22Rv1 (cell line): ENCODE results near the gene TLE2.

Source experiments
- H3K27ac ChIP-seq: fragments of 450-650 bp; 2 replicates; pipeline ENCODE4 v1.5.1; 2017
- ZFX ChIP-seq: fragments of 450-650 bp; IDR thresholded peaks from 2 replicates; pipeline ENCODE4 v1.6.1; 2017; ENCODE audit warnings: antibody characterized with exemption, borderline replicate concordance
- TF ChIP-seq, protein P1 (sequence below): fragments of 450-650 bp; IDR thresholded peaks from 2 replicates; pipeline ENCODE4 v1.5.1; 2017; ENCODE audit warnings: mild to moderate bottlenecking

TLE2 gene

DNA sequence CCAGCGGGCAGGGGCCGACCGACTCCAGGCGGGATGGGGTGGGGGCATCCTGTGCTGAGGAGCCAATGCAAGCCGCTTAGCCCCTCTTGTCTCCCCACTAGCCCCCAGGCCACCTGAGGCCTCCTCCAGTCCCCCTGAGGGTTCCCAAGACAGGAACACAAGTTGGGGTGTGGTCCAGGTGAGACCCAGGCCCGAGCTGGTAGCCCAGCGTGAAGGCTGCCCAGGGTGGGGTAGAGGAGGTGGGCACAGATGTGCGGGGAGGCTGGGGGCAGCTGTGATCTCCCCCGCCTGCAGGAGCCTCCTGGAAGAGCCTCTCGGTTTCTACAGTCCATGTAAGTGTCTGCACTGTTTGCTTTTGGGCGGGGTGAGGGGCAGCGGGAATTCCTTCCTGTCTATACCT is 41.3 kb downstream of the TLE2 start:
- no peak overlapping the region for H3K27ac ChIP-seq
- TF ChIP-seq, protein P1, sequence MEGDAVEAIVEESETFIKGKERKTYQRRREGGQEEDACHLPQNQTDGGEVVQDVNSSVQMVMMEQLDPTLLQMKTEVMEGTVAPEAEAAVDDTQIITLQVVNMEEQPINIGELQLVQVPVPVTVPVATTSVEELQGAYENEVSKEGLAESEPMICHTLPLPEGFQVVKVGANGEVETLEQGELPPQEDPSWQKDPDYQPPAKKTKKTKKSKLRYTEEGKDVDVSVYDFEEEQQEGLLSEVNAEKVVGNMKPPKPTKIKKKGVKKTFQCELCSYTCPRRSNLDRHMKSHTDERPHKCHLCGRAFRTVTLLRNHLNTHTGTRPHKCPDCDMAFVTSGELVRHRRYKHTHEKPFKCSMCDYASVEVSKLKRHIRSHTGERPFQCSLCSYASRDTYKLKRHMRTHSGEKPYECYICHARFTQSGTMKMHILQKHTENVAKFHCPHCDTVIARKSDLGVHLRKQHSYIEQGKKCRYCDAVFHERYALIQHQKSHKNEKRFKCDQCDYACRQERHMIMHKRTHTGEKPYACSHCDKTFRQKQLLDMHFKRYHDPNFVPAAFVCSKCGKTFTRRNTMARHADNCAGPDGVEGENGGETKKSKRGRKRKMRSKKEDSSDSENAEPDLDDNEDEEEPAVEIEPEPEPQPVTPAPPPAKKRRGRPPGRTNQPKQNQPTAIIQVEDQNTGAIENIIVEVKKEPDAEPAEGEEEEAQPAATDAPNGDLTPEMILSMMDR: no peak
- no peak for TF ChIP-seq ZFX

DNA sequence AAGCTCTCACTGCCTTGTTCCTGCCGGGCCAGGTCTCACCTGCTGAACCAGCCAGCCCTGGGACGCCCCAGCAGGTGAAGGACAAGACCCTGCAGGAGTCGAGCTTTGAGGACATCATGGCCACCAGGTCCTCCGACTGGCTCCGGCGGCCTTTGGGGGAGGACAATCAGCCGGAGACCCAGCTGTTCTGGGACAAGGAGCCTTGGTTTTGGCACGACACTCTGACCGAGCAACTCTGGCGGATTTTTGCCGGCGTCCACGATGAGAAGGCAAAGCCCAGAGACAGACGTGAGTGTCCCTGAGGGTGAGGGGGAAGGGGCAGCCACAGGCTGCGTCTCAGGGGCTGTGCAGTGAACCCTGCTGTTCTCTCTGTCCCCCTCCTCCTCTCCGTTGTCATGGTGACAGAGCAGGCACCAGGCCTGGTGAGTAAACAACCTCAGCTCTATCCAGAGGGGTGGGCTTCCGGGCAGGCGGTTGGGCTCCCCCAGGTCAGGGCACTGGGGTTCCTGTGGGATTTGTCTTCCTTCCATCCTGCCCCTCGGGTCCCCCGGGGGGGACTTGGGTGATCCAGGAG is 42.0 kb downstream of the TLE2 start:
- no peak for TF ChIP-seq ZFX
- TF ChIP-seq, protein P1: no peak
- H3K27ac ChIP-seq: no peak overlapping the region

DNA sequence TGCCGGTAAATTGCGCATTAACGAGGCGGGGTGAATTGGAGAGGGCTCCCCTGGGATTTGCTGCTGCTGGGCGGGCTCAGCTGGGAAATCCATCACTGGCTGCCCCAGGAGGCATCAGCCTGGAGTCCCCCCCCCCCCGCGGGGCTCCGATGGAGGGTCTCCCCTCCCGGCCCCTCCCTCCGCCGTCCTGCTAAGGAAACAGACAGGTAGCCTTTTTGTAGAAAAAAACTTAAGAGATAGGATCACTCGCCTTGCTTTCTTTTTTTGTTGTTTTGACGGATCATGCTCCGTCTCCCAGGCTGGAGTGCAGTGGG is 44.9 kb downstream of the TLE2 start:
- no peak overlapping the region for H3K27ac ChIP-seq
- no peak for TF ChIP-seq ZFX

DNA sequence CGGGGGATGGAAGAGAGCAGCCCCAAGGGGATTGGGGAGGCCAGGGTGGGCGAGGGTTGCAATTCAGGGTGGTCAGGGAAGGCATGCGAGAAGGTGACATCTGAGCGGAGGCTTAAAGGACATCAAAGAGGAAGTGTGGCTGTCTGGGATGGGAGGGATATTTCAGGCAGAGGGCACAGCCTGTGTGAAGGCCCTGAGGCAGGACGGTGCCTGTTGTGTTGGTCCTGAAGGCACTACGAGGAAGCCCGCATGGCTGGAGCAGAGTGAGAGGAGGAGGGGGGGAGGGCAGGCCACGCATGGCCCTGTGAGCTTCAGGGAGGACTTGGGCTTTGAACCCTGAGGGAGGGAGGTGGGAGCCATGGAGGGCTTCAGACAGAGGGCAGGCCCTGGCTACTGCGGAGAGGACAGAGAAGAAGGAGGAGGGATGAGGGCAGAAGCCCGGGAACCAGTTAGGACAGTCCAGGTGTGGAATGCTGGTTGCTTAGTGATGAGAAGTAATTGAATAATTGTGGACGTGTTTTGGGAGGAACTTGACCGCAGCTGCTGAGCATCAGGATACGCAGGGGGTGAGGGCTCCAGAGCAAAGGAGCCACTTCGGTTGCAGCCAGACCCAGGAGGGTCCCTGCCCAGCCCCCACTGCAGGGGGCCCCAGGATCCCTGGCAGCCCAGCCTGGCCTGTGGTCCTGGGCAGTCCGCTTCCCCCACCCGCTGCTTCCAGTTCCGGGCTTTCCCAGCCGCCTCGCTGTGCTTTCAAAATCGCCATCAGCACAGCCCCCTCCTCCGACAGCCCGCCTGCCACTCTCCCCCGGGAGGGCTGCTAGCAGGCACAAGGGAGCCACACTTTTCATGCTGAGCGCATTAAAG is 45.5 kb downstream of the TLE2 start:
- TF ChIP-seq, protein P1: no peak
- TF ChIP-seq ZFX: no peak
- H3K27ac ChIP-seq: no peak overlapping the region

DNA sequence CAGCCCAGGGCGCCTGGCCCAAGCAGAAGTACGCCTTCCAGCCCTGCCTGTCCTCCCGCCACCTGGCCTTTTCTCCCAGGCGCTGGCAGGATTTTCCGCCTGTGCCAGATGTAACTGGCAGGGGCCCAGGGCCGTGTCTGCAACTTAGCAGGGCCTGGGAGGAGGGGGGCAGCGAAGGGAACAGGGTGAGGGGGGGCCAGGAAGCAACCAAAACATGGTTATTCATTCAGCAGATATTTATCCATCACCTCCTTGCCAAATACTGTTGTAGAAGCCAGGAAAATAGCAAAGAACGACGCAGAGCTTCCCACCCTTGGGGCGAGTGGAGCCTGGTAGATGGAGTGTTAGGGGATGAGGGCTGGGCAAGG is 46.1 kb downstream of the TLE2 start:
- no peak overlapping the region for H3K27ac ChIP-seq
- no peak for TF ChIP-seq ZFX
- TF ChIP-seq, protein P1: no peak

- H3K27ac ChIP-seq: no peak overlapping the region
- TF ChIP-seq ZFX: no peak
- TF ChIP-seq, protein P1: no peak
Measured at GRCh38 chr19:2982561-2982960, 46.5 kb downstream of the TLE2 start.

GRCh38 chr19:2981898-2982297 is 47.2 kb downstream of the TLE2 start:
- TF ChIP-seq, protein P1: no peak
- no peak for TF ChIP-seq ZFX
- no peak overlapping the region for H3K27ac ChIP-seq
